BLaER1 treated with 17β-estradiol and CSF1 and Interleukin-3, amounts not matched to agents 10 nM and 100 nM (cell line): Measurements from ENCODE around the gene CCDC9B.

Experiments
- H3K27ac ChIP-seq, 11 experiments: shearing (Covaris generic); formaldehyde crosslinking; 2 replicates each; pipeline ENCODE4 v1.8.1; 2022
- H3K27me3 ChIP-seq, 11 experiments: shearing (Covaris generic); formaldehyde crosslinking; 2 replicates each; pipeline ENCODE4 v1.8.1; 2022
- H3K36me3 ChIP-seq, 11 experiments: shearing (Covaris generic); formaldehyde crosslinking; 2 replicates each; pipeline ENCODE4 v1.8.1; 2022
- H3K4me1 ChIP-seq, 10 experiments: shearing (Covaris generic); formaldehyde crosslinking; 2 replicates each; pipeline ENCODE4 v1.8.1; 2022
- H3K4me2 ChIP-seq, 11 experiments: shearing (Covaris generic); formaldehyde crosslinking; 2 replicates each; pipeline ENCODE4 v1.8.1; 2022
- H3K4me3 ChIP-seq, 10 experiments: shearing (Covaris generic); formaldehyde crosslinking; 2 replicates each; pipeline ENCODE4 v1.8.1; 2022
- H3K9ac ChIP-seq, 11 experiments: shearing (Covaris generic); formaldehyde crosslinking; 2 replicates each; pipeline ENCODE4 v1.8.1; 2022
- H3K9me3 ChIP-seq, 11 experiments: shearing (Covaris generic); formaldehyde crosslinking; replicated peaks in 1 of 11; 2 replicates each; pipeline ENCODE4 v1.8.1; 2022
- H4K20me1 ChIP-seq, 11 experiments: shearing (Covaris generic); formaldehyde crosslinking; 2 replicates each; pipeline ENCODE4 v1.8.1; 2022
- Cebpa-rat ChIP-seq, 11 experiments: shearing (Covaris generic); IDR thresholded peaks; 2 replicates each; pipeline ENCODE4 v1.8.1; 2022

CCDC9B gene

GRCh38 chr15:40295297-40295696 is 45.4 kb downstream of the CCDC9B start:
- no peaks in the 10 kb centered on the region for H3K27me3 ChIP-seq

GRCh38 chr15:40293905-40294895 is 46.5 kb downstream of the CCDC9B start:
- Histone ChIP-seq H3K4me2 (peak overlapping the region; percentile 38 to 77 (median 51)), H4K20me1 (peaks cover 0 to 96% (median 0%) of the 10 kb centered on the region in 11 experiments; a peak in 9 of 22 replicates), H3K27me3 (no peaks in the 10 kb centered on the region), H3K27ac (no peak overlapping the region), H3K36me3 (peaks cover 12 to 98% (median 41%) of the 10 kb centered on the region in 11 experiments; a peak in 20 of 22 replicates), H3K9ac (0 out of 22 replicates have a peak overlapping the region, but pooled peaks of 1 of the 11 experiments have one; percentile 9), H3K9me3 (0 out of 22 replicates have a peak, but pooled peaks cover 0 to under 1% (median 0%) of the 10 kb centered on the region in 11 experiments), H3K4me1 (peaks cover 17 to 63% (median 40%) of the 10 kb centered on the region in 10 experiments), H3K4me3 (no peak overlapping the region)
- no peak for TF ChIP-seq Cebpa-rat (IDR thresholded peaks at IDR 0.05)

More at GRCh38 chr15:40295297-40295696, 45.4 kb downstream of the CCDC9B start:
- TF ChIP-seq Cebpa-rat (IDR thresholded peaks at IDR 0.05): no peak
- Histone ChIP-seq H3K4me2 (peak overlapping the region in 5 of 11 experiments; percentile 18 to 77 (median 46); a peak in 6 of 22 replicates), H3K27ac (no peak overlapping the region), H3K4me3 (no peak overlapping the region), H3K4me1 (peaks cover 17 to 53% (median 37%) of the 10 kb centered on the region in 10 experiments), H4K20me1 (peaks cover 0 to 93% (median 0%) of the 10 kb centered on the region in 11 experiments; a peak in 9 of 22 replicates), H3K36me3 (peaks cover 20 to 98% (median 50%) of the 10 kb centered on the region in 11 experiments), H3K9ac (0 out of 22 replicates have a peak overlapping the region, but pooled peaks of 1 of the 11 experiments have one; percentile 9), H3K9me3 (peaks cover 0 to 12% (median 8%) of the 10 kb centered on the region in 11 experiments; a peak in 16 of 22 replicates)

GRCh38 chr15:40293006-40293405 is 47.7 kb downstream of the CCDC9B start:
- H3K9me3 ChIP-seq: no peaks in the 10 kb centered on the region
- H3K36me3 ChIP-seq: peaks cover under 1 to 98% (median 41%) of the 10 kb centered on the region in 11 experiments; a peak in 17 of 22 replicates

GRCh38 chr15:40292246-40292645 is 48.5 kb downstream of the CCDC9B start:
- H3K9ac ChIP-seq: no peak overlapping the region
- H3K27me3 ChIP-seq: no peaks in the 10 kb centered on the region
- no peak overlapping the region for H3K4me2 ChIP-seq

More at GRCh38 chr15:40293006-40293405, 47.7 kb downstream of the CCDC9B start:
- Histone ChIP-seq H3K4me1 (peaks cover 17 to 74% (median 42%) of the 10 kb centered on the region in 10 experiments), H3K27ac (no peak overlapping the region), H3K4me2 (peak overlapping the region in 10 of 11 experiments; percentile 46 to 77 (median 52); a peak in 14 of 22 replicates), H3K27me3 (no peaks in the 10 kb centered on the region), H4K20me1 (peaks cover 0 to 96% (median 0%) of the 10 kb centered on the region in 11 experiments; a peak in 9 of 22 replicates), H3K9ac (no peak overlapping the region; a peak in 1 of 22 replicates), H3K4me3 (no peak overlapping the region)
- no peak for TF ChIP-seq Cebpa-rat (IDR thresholded peaks at IDR 0.05)

GRCh38 chr15:40290918-40291574 is 49.7 kb downstream of the CCDC9B start:
- Histone ChIP-seq H3K9ac (no peak overlapping the region), H4K20me1 (peaks cover 0 to 96% (median 2%) of the 10 kb centered on the region in 11 experiments; a peak in 10 of 22 replicates), H3K4me3 (no peak overlapping the region), H3K36me3 (peaks cover 0 to 98% (median 33%) of the 10 kb centered on the region in 11 experiments; a peak in 14 of 22 replicates), H3K9me3 (no peaks in the 10 kb centered on the region), H3K4me2 (no peak overlapping the region), H3K27ac (no peak overlapping the region), H3K4me1 (peaks cover 17 to 74% (median 40%) of the 10 kb centered on the region in 10 experiments), H3K27me3 (peaks cover 0 to 5% (median 0%) of the 10 kb centered on the region in 11 experiments; a peak in 1 of 22 replicates)
- no peak for TF ChIP-seq Cebpa-rat (IDR thresholded peaks at IDR 0.05)

More at GRCh38 chr15:40292246-40292645, 48.5 kb downstream of the CCDC9B start:
- Histone ChIP-seq H4K20me1 (peaks cover 0 to 96% (median 0%) of the 10 kb centered on the region in 11 experiments; a peak in 9 of 22 replicates), H3K27ac (no peak overlapping the region), H3K9me3 (no peaks in the 10 kb centered on the region), H3K4me1 (peaks cover 17 to 74% (median 42%) of the 10 kb centered on the region in 10 experiments), H3K36me3 (peaks cover 0 to 98% (median 35%) of the 10 kb centered on the region in 11 experiments; a peak in 15 of 22 replicates), H3K4me3 (no peak overlapping the region)
- no peak for TF ChIP-seq Cebpa-rat (IDR thresholded peaks at IDR 0.05)

GRCh38 chr15:40290545-40290917 is 50.2 kb downstream of the CCDC9B start:
- H3K4me2 ChIP-seq: peak overlapping the region in 2 of 11 experiments; percentile 5 to 15; a peak in 2 of 22 replicates
- TF ChIP-seq Cebpa-rat (IDR thresholded peaks at IDR 0.05): no peak
- H4K20me1 ChIP-seq: peaks cover 0 to 96% (median 7%) of the 10 kb centered on the region in 11 experiments; a peak in 10 of 22 replicates
- H3K9ac ChIP-seq: no peak overlapping the region
- peaks cover 0 to 94% (median 30%) of the 10 kb centered on the region in 11 experiments; a peak in 14 of 22 replicates for H3K36me3 ChIP-seq
- H3K4me1 ChIP-seq: peaks cover 17 to 74% (median 38%) of the 10 kb centered on the region in 10 experiments
- no peaks in the 10 kb centered on the region for H3K9me3 ChIP-seq
- H3K27ac ChIP-seq: no peak overlapping the region
- peaks cover 0 to 10% (median 0%) of the 10 kb centered on the region in 11 experiments; a peak in 6 of 22 replicates for H3K27me3 ChIP-seq
- no peak overlapping the region for H3K4me3 ChIP-seq

GRCh38 chr15:40289140-40289775 is 51.5 kb downstream of the CCDC9B start:
- Histone ChIP-seq H3K27ac (no peak overlapping the region), H3K27me3 (peaks cover 0 to 22% (median 10%) of the 10 kb centered on the region in 11 experiments; a peak in 20 of 22 replicates), H3K4me3 (no peak overlapping the region)

More at GRCh38 chr15:40289140-40289775, 51.5 kb downstream of the CCDC9B start:
- Histone ChIP-seq H3K4me1 (peaks cover 13 to 74% (median 35%) of the 10 kb centered on the region in 10 experiments), H3K9ac (peak overlapping the region in 2 of 11 experiments; percentile 41 to 70; a peak in 1 of 22 replicates), H3K9me3 (no peaks in the 10 kb centered on the region), H4K20me1 (peaks cover 0 to 96% (median 9%) of the 10 kb centered on the region in 11 experiments; a peak in 10 of 22 replicates), H3K36me3 (peaks cover 0 to 83% (median 23%) of the 10 kb centered on the region in 11 experiments; a peak in 14 of 22 replicates), H3K4me2 (peak overlapping the region in 2 of 11 experiments; percentile 73 to 81; a peak in 3 of 22 replicates)
- no peak for TF ChIP-seq Cebpa-rat (IDR thresholded peaks at IDR 0.05)
